OCI-LY3 (cell line): ENCODE results near the gene DEFB123.
"Not testable (repeated sequence)": the region's sequence is repeated elsewhere in the genome, so short reads cannot be mapped to it uniquely, and the experiment has no call there.

Source experiments
- H2AFZ ChIP-seq: fragments of 200-600, 300-600 bp; shearing (Covaris generic); 2 replicates; pipeline ENCODE4 v1.6.0; 2014; ENCODE audit warnings: antibody characterized with exemption, low read depth, low read length
- H3K27ac ChIP-seq: fragments of 200-600, 300-600 bp; sonication (generic); 2 replicates; pipeline ENCODE4 v1.5.1; 2014; ENCODE audit warnings: mild to moderate bottlenecking, low read length, moderate library complexity, mixed read lengths
- H3K27me3 ChIP-seq: fragments of 200-600, 300-600 bp; sonication (generic); 2 replicates; pipeline ENCODE4 v1.6.1; 2014; ENCODE audit warnings: low read depth, low read length, mixed read lengths
- H3K36me3 ChIP-seq: fragments of 200-600, 300-600 bp; sonication (generic); replicated peaks from 2 replicates; pipeline ENCODE3; 2014; ENCODE audit warnings: low read depth, low read length, mixed read lengths
- H3K4me1 ChIP-seq: fragments of 300-600, 200-600 bp; sonication (generic); 2 replicates; pipeline ENCODE4 v1.6.1; 2014; ENCODE audit warnings: low read length, mixed read lengths
- H3K4me2 ChIP-seq: fragments of 200-600, 300-600 bp; sonication (generic); 2 replicates; pipeline ENCODE4 v1.6.1; 2014; ENCODE audit warnings: low read length, mixed read lengths
- H3K4me3 ChIP-seq: fragments of 300-600, 200-600 bp; sonication (generic); 2 replicates; pipeline ENCODE4 v1.5.1; 2014; ENCODE audit warnings: antibody characterized with exemption, mild to moderate bottlenecking, low read length, moderate library complexity
- H3K79me2 ChIP-seq: fragments of 300-600, 200-600 bp; shearing (Covaris generic); 2 replicates; pipeline ENCODE4 v1.6.1; 2014; ENCODE audit warnings: mild to moderate bottlenecking, low read length, mixed read lengths
- H3K9ac ChIP-seq: fragments of 300-600, 200-600 bp; shearing (Covaris generic); 2 replicates; pipeline ENCODE4 v1.6.0; 2014; ENCODE audit warnings: mild to moderate bottlenecking, low read length, moderate library complexity
- H3K9me3 ChIP-seq: fragments of 200-600, 300-600 bp; shearing (Covaris generic); 2 replicates; pipeline ENCODE4 v1.6.1; 2014; ENCODE audit warnings: low read length, mixed read lengths; ENCODE audit not compliant: insufficient read depth
- H4K20me1 ChIP-seq: fragments of 200-600, 300-600 bp; sonication (generic); 2 replicates; pipeline ENCODE4 v1.6.1; 2016; ENCODE audit warnings: low read length, mixed read lengths; ENCODE audit not compliant: insufficient read depth
- EZH2phosphoT487 ChIP-seq: fragments of 200-600 bp; shearing (Covaris generic); IDR thresholded peaks from 2 replicates; pipeline ENCODE4 v1.6.1; 2018; ENCODE audit warnings: antibody characterized with exemption, mixed run types, low read depth
- TF ChIP-seq, protein P1 (sequence below): fragments of 200-600, 300-600 bp; sonication (generic); IDR thresholded peaks from 2 replicates; pipeline ENCODE4 v1.5.1; 2014; ENCODE audit warnings: antibody characterized with exemption, low read length, low read depth

Gene DEFB123

GRCh38 chr20:31446084-31446819, 5.8 kb downstream of the DEFB123 start:
- Histone ChIP-seq H3K4me2 (no peak overlapping the region), H3K4me1 (no peaks in the 10 kb centered on the region), H2AFZ (no peak overlapping the region), H3K9me3 (no peaks in the 10 kb centered on the region), H4K20me1 (no peaks in the 10 kb centered on the region), H3K27ac (no peak overlapping the region), H3K36me3 (no peaks in the 10 kb centered on the region), H3K4me3 (no peak overlapping the region), H3K79me2 (no peaks in the 10 kb centered on the region), H3K9ac (no peak overlapping the region), H3K27me3 (0 out of 2 replicates have a peak, but pooled peaks cover 3% of the 10 kb centered on the region)
- TF ChIP-seq, protein P1, sequence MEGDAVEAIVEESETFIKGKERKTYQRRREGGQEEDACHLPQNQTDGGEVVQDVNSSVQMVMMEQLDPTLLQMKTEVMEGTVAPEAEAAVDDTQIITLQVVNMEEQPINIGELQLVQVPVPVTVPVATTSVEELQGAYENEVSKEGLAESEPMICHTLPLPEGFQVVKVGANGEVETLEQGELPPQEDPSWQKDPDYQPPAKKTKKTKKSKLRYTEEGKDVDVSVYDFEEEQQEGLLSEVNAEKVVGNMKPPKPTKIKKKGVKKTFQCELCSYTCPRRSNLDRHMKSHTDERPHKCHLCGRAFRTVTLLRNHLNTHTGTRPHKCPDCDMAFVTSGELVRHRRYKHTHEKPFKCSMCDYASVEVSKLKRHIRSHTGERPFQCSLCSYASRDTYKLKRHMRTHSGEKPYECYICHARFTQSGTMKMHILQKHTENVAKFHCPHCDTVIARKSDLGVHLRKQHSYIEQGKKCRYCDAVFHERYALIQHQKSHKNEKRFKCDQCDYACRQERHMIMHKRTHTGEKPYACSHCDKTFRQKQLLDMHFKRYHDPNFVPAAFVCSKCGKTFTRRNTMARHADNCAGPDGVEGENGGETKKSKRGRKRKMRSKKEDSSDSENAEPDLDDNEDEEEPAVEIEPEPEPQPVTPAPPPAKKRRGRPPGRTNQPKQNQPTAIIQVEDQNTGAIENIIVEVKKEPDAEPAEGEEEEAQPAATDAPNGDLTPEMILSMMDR, result no peak
- no peak for TF ChIP-seq EZH2phosphoT487

- no peaks in the 10 kb centered on the region for H3K27me3 ChIP-seq
- H3K9me3 ChIP-seq, result no peaks in the 10 kb centered on the region
- TF ChIP-seq EZH2phosphoT487, result no peak
- TF ChIP-seq, protein P1, result no peak
- H3K36me3 ChIP-seq, result no peaks in the 10 kb centered on the region
- no peak overlapping the region for H3K4me3 ChIP-seq
- H3K4me1 ChIP-seq, result no peaks in the 10 kb centered on the region
- no peak overlapping the region for H3K9ac ChIP-seq
- no peak overlapping the region for H3K4me2 ChIP-seq
- no peak overlapping the region for H2AFZ ChIP-seq
- H3K27ac ChIP-seq, result no peak overlapping the region
- H3K79me2 ChIP-seq, result no peaks in the 10 kb centered on the region
- H4K20me1 ChIP-seq, result no peaks in the 10 kb centered on the region
These were observed 9.3 kb downstream of the DEFB123 start for GRCh38 chr20:31449511-31450414.

- TF ChIP-seq, protein P1, result no peak
- TF ChIP-seq EZH2phosphoT487, result no peak
- no peaks in the 10 kb centered on the region for H3K36me3 ChIP-seq
- no peaks in the 10 kb centered on the region for H4K20me1 ChIP-seq
- H3K27me3 ChIP-seq, result no peaks in the 10 kb centered on the region
- no peaks in the 10 kb centered on the region for H3K79me2 ChIP-seq
- no peak overlapping the region for H3K4me3 ChIP-seq
- no peaks in the 10 kb centered on the region for H3K4me1 ChIP-seq
- H2AFZ ChIP-seq, result no peak overlapping the region
- H3K9ac ChIP-seq, result no peak overlapping the region
- no peak overlapping the region for H3K4me2 ChIP-seq
- H3K9me3 ChIP-seq, result no peaks in the 10 kb centered on the region
- no peak overlapping the region for H3K27ac ChIP-seq
These were observed 12.1 kb downstream of the DEFB123 start for GRCh38 chr20:31452575-31452974.

DNA sequence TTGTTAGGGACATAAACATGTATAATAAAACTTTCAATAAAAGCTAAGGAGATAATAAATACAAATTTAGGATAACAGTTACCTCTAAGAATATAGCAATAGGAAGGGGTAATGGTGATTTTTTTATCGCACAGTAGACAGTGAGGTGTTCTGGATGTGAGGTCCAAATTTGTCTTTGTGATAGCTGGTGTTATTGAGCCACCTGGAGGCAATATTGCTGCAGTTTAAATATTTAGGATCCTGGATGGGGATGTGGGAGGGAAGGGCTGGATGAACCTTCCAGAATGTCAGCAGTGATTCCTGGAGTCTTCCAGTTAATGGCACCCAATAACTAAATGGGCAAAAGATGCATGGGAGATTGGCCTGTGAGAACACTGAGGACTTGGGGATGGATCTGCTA, 13.9 kb downstream of the DEFB123 start:
- H3K27ac ChIP-seq, result no peak overlapping the region
- no peaks in the 10 kb centered on the region for H3K4me1 ChIP-seq
- H3K4me2 ChIP-seq, result no peak overlapping the region
- H2AFZ ChIP-seq, result no peak overlapping the region
- TF ChIP-seq, protein P1, result no peak
- TF ChIP-seq EZH2phosphoT487, result no peak
- no peaks in the 10 kb centered on the region for H3K79me2 ChIP-seq
- H3K36me3 ChIP-seq, result no peaks in the 10 kb centered on the region
- H4K20me1 ChIP-seq, result no peaks in the 10 kb centered on the region
- no peaks in the 10 kb centered on the region for H3K9me3 ChIP-seq
- H3K27me3 ChIP-seq, result no peaks in the 10 kb centered on the region
- no peak overlapping the region for H3K9ac ChIP-seq
- H3K4me3 ChIP-seq, result no peak overlapping the region

DNA sequence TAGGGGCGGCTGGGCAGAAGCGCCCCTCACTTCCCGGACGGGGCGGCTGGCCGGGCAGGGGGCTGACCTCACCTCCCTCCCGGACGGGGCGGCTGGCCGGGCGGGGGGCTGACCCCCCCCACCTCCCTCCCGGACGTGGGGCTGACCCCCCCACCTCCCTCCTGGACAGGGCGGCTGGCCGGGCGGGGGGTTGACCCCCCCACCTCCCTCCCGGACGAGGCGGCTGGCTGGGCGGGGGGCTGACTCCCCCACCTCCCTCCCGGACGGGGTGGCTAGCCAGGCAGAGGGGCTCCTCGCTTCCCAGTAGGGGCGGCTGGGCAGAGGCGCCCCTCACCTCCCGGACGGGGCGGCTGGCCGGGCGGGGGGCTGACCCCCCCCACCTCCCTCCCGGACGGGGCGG, 30.5 kb downstream of the DEFB123 start:
- H2AFZ ChIP-seq, H3K9ac ChIP-seq, H3K4me3 ChIP-seq, H3K9me3 ChIP-seq, H3K79me2 ChIP-seq, H3K4me2 ChIP-seq, H3K27me3 ChIP-seq, H3K36me3 ChIP-seq, H4K20me1 ChIP-seq, H3K27ac ChIP-seq: not testable (repeated sequence)
- H3K4me1 ChIP-seq, result peaks cover 16% of the 10 kb centered on the region
